Endometrial microvascular endothelial cells (primary cell): ENCODE measurements around the gene ELK4. TPM values are rescaled to one million over a fixed set of nuclear protein-coding genes. Genes with fewer than 3 reads are reported as not detected.

Experiments
- total RNA-seq: library from RNA; depleted of rRNA; stranded (reverse); fragments of >200 nt; gene quantifications from one replicate; pipeline ENCODE4 v1.2.3, GENCODE V29; 2015; ENCODE audit errors: inconsistent ontology term

The ELK4 gene
- total RNA-seq, 1 donor from 2014 or later = 28.9 TPM

Other genes starting within 250 kb of the ELK4 start
- gene LEMD1, start 210.0 kb downstream of the ELK4 start, total RNA-seq = not detected
- not detected for gene BLACAT1, start 176.0 kb downstream of the ELK4 start, total RNA-seq
- gene CDK18, start 127.3 kb downstream of the ELK4 start, total RNA-seq = 0.93 TPM
- gene SLC45A3, start 48.5 kb upstream of the ELK4 start, total RNA-seq = 22.3 TPM
- 120 TPM for gene NUCKS1, start 118.2 kb upstream of the ELK4 start, total RNA-seq
- gene RAB29, start 143.5 kb upstream of the ELK4 start, total RNA-seq = 29.9 TPM
- 17.1 TPM for gene SLC41A1, start 181.2 kb upstream of the ELK4 start, total RNA-seq
- not detected for gene PM20D1, start 218.1 kb upstream of the ELK4 start, total RNA-seq